ENCODE measurements around the gene DNAJC15.

DNAJC15 gene

DNA sequence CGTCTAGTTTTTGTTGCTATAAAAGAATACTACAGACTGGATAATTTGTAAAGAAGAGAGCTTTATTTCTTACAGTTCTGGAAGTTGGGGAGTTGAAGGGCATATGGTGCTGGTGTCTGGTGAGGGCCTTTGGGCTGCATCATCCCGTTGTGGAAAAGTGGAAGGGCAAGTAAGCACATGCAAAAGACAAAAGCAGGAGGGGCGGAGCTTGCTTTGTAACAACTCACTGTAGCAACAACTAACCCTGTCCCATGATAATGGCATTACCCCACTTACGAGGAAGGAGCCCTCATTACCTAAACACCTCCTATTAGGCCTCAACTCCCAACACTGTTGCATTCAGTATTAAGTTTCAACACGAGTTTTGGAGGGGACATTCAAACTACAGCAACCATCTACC lies 7.2 kb upstream of the DNAJC15 start:
- DNase-seq (ENCODE audit: extremely low read depth, insufficient read length), result no peak
- H3K4me3 ChIP-seq (replicated peaks; ENCODE audit: low read depth, low read length), result no peak overlapping the region
- H3K36me3 ChIP-seq (ENCODE audit: control insufficient read depth, insufficient read depth, low read length), result no peaks in the 10 kb centered on the region
- TF ChIP-seq, protein P1, sequence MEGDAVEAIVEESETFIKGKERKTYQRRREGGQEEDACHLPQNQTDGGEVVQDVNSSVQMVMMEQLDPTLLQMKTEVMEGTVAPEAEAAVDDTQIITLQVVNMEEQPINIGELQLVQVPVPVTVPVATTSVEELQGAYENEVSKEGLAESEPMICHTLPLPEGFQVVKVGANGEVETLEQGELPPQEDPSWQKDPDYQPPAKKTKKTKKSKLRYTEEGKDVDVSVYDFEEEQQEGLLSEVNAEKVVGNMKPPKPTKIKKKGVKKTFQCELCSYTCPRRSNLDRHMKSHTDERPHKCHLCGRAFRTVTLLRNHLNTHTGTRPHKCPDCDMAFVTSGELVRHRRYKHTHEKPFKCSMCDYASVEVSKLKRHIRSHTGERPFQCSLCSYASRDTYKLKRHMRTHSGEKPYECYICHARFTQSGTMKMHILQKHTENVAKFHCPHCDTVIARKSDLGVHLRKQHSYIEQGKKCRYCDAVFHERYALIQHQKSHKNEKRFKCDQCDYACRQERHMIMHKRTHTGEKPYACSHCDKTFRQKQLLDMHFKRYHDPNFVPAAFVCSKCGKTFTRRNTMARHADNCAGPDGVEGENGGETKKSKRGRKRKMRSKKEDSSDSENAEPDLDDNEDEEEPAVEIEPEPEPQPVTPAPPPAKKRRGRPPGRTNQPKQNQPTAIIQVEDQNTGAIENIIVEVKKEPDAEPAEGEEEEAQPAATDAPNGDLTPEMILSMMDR (IDR thresholded peaks at IDR 0.05; ENCODE audit: insufficient read depth, low read length, poor library complexity, severe bottlenecking), result no peak
- no peaks in the 10 kb centered on the region for H3K27me3 ChIP-seq (replicated peaks; ENCODE audit: control insufficient read depth, insufficient read depth, low read length)

DNA sequence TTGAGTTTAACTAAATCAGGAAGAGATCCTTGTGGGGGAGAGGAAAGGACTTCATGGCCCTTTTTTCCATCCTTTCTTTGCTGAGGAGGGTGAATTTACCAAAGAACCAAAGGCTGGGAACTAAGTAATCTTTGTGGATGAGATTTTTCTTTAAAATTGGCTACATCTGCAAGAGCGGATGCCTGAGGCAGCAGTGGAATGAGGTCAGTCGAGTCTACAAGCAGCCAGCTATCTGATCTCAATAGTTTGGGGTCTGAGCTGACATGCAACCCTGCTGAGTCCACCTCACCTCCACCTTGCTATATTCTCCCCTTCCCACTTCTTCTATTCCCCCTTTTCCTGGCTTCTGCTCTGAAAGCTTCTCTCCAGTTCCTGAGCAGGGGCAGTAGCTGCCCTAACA lies 3.6 kb upstream of the DNAJC15 start:
- Histone ChIP-seq H3K4me3 (replicated peaks; ENCODE audit: low read depth, low read length) (no peak overlapping the region), H3K36me3 (ENCODE audit: control insufficient read depth, insufficient read depth, low read length) (no peaks in the 10 kb centered on the region), H3K27me3 (replicated peaks; ENCODE audit: control insufficient read depth, insufficient read depth, low read length) (no peaks in the 10 kb centered on the region)
- DNase-seq (ENCODE audit: extremely low read depth, insufficient read length), result no peak
- TF ChIP-seq, protein P1 (IDR thresholded peaks at IDR 0.05; ENCODE audit: insufficient read depth, low read length, poor library complexity, severe bottlenecking), result no peak

DNA sequence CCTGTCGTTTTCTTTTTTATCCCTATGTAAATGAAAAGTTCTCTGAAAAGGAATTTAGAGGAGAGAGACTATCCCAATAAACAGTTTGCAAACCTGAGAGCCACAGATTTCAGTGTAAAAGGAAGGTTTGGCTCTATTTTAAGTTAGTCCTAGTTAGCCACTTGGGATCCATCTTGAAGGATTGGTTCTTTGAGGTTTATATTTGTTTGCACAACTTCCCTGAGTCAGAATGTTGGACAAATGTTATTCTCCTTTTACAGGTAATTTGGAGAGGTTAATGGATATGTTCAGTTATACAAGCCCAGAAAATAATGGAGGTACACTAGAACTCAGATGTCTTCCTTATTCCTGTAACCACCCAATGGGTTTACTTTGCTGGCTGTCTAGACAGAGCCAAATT lies 2.6 kb upstream of the DNAJC15 start:
- Histone ChIP-seq H3K4me3 (replicated peaks; ENCODE audit: low read depth, low read length) (no peak overlapping the region), H3K36me3 (ENCODE audit: control insufficient read depth, insufficient read depth, low read length) (no peaks in the 10 kb centered on the region), H3K27me3 (replicated peaks; ENCODE audit: control insufficient read depth, insufficient read depth, low read length) (no peaks in the 10 kb centered on the region)
- TF ChIP-seq, protein P1 (IDR thresholded peaks at IDR 0.05; ENCODE audit: insufficient read depth, low read length, poor library complexity, severe bottlenecking), result no peak
- no peak for DNase-seq (ENCODE audit: extremely low read depth, insufficient read length)

DNA sequence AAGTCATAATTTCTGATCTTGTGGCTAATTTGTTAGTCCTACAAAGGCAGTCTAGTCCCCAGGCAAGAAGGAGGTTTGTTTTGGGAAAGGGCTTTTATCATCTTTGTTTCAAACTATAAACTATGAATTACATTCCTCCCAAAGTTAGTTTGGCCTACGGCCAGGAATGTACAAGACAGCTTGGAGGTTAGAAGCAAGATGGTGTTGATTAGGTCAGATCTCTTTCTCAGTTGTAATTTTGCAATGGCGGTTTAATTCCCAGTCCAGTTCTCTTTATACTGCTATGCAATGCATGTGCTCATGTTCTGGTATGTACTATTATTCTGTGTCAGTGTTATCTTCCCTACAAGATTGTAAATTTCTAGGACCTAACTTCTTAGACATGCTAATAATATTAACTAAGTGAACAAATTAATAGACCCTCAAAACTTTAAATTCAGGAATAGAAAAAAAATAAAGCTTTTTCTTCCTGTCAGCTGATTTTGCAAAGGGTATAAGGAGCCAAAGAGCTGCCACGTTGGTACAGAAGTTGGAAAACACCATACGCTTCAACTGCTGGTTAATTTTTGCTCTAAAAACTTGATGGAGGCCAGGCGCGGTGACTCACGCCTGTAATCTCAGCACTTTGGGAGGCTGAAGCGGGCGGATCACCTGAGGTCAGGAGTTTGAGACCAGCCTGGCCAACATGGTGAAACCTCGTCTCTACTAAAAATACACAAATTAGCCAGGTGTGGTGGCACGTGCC lies 1.3 kb upstream of the DNAJC15 start:
- TF ChIP-seq, protein P1 (IDR thresholded peaks at IDR 0.05; ENCODE audit: insufficient read depth, low read length, poor library complexity, severe bottlenecking), result no peak
- no peak for DNase-seq (ENCODE audit: extremely low read depth, insufficient read length)
- H3K36me3 ChIP-seq (ENCODE audit: control insufficient read depth, insufficient read depth, low read length), result no peaks in the 10 kb centered on the region
- no peaks in the 10 kb centered on the region for H3K27me3 ChIP-seq (replicated peaks; ENCODE audit: control insufficient read depth, insufficient read depth, low read length)
- no peak overlapping the region for H3K4me3 ChIP-seq (replicated peaks; ENCODE audit: low read depth, low read length)

DNA sequence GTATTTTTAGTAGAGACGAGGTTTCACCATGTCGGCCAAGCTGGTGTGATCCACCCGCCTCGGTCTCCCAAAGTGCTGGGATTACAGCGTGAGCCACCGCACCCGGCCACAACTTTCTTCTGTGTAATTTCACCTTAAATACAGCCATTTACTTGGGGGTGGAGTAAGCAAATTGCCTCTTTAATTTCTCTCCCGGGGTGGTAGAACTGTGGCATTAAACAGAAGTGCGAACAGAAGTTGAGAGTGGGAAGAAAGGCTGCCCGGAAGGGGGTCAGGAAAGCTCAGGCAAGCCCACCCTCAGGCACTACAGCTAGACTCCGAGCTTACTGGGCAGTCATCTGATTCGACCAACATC lies 475 bp upstream of the DNAJC15 start:
- no peak for DNase-seq (ENCODE audit: extremely low read depth, insufficient read length)
- H3K27me3 ChIP-seq (replicated peaks; ENCODE audit: control insufficient read depth, insufficient read depth, low read length), result no peaks in the 10 kb centered on the region
- TF ChIP-seq, protein P1 (IDR thresholded peaks at IDR 0.05; ENCODE audit: insufficient read depth, low read length, poor library complexity, severe bottlenecking), result no peak
- no peaks in the 10 kb centered on the region for H3K36me3 ChIP-seq (ENCODE audit: control insufficient read depth, insufficient read depth, low read length)
- H3K4me3 ChIP-seq (replicated peaks; ENCODE audit: low read depth, low read length), result peak overlapping the region; percentile 61

DNA sequence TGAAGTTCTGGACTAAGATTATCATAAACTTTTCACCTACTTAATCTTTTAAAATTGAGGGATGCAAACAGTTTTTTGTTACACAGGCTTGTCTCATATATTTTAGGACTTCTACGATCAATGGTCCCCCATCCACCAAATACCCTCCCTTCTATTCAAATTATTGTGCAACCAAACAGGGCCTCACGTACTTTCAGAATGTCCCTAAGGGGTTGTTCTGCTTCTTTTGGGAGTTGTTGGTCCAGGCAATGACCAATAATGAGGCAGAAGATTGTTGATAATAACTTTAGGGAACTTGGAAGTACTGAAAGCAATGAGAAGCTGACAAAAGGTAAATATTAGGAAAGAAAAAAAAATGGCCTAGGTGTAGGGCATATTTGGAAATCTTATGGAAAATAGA lies 2.9 kb downstream of the DNAJC15 start:
- TF ChIP-seq, protein P1 (IDR thresholded peaks at IDR 0.05; ENCODE audit: insufficient read depth, low read length, poor library complexity, severe bottlenecking), result no peak
- H3K4me3 ChIP-seq (replicated peaks; ENCODE audit: low read depth, low read length), result no peak overlapping the region
- H3K36me3 ChIP-seq (ENCODE audit: control insufficient read depth, insufficient read depth, low read length), result no peaks in the 10 kb centered on the region
- DNase-seq (ENCODE audit: extremely low read depth, insufficient read length), result no peak
- no peaks in the 10 kb centered on the region for H3K27me3 ChIP-seq (replicated peaks; ENCODE audit: control insufficient read depth, insufficient read depth, low read length)
